Subcutaneous adipose tissue (tissue), 4 donors: ENCODE measurements around the gene LY6G6C. TPM values are rescaled to one million over a fixed set of nuclear protein-coding genes. Genes with fewer than 3 reads are reported as not detected.

Source experiments
- total RNA-seq, 4 donors: library from RNA; depleted of rRNA; stranded (reverse); fragments of >200 nt; gene quantifications; one replicate each; pipeline ENCODE4 v1.1.0, GENCODE V29; 2016
- TF ChIP-seq, protein P1 (sequence below): fragments of 450-650 bp; IDR thresholded peaks from one replicate; pipeline ENCODE4 v1.5.1; 2016; ENCODE audit warnings: low read depth, mild to moderate bottlenecking, control low read depth, antibody characterized with exemption, moderate library complexity

The LY6G6C gene
- total RNA-seq, 4 donors from 2014 or later, result not detected

DNA sequence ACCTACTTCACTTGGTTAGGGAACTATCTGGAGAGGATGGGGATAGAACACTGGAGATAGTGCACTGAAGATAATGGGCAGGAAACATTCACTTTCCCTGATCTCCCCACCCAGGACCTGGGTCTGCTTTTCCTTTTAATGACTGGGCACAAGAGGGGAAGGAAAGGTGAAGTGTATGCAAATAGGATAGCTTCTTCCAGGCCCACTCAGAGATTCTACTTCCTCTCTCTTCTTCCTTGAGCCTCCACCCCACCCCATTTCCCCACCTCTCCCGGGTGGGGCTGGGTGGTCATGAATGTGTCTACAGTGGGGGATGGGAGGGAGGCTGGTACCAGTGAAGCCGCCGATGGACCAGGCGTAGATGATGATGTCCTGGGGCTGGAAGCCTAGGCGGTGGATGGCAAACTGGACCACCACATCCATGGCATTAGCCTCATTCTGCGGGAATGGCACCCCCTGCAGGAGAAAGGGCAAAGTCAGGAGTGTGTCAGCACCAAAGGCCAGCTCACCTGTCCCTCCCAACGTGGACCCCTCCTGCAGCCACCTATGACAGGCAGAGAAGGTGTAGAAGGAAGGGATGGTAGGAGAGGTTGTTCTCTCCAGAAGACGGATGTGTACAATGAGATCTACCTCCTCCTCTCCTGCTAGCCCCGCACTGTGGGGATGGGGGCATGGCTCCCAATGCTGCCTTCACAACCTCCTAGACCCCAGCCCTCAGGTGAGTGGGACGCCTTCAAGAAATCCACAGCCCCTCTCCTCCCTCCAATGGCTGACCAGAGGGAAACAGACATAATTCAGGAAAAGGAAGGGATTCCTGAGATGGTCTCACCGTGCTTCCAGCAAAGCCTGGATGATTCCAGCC is 32.1 kb downstream of the LY6G6C start:
- TF ChIP-seq, protein P1, sequence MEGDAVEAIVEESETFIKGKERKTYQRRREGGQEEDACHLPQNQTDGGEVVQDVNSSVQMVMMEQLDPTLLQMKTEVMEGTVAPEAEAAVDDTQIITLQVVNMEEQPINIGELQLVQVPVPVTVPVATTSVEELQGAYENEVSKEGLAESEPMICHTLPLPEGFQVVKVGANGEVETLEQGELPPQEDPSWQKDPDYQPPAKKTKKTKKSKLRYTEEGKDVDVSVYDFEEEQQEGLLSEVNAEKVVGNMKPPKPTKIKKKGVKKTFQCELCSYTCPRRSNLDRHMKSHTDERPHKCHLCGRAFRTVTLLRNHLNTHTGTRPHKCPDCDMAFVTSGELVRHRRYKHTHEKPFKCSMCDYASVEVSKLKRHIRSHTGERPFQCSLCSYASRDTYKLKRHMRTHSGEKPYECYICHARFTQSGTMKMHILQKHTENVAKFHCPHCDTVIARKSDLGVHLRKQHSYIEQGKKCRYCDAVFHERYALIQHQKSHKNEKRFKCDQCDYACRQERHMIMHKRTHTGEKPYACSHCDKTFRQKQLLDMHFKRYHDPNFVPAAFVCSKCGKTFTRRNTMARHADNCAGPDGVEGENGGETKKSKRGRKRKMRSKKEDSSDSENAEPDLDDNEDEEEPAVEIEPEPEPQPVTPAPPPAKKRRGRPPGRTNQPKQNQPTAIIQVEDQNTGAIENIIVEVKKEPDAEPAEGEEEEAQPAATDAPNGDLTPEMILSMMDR, result no peak

DNA sequence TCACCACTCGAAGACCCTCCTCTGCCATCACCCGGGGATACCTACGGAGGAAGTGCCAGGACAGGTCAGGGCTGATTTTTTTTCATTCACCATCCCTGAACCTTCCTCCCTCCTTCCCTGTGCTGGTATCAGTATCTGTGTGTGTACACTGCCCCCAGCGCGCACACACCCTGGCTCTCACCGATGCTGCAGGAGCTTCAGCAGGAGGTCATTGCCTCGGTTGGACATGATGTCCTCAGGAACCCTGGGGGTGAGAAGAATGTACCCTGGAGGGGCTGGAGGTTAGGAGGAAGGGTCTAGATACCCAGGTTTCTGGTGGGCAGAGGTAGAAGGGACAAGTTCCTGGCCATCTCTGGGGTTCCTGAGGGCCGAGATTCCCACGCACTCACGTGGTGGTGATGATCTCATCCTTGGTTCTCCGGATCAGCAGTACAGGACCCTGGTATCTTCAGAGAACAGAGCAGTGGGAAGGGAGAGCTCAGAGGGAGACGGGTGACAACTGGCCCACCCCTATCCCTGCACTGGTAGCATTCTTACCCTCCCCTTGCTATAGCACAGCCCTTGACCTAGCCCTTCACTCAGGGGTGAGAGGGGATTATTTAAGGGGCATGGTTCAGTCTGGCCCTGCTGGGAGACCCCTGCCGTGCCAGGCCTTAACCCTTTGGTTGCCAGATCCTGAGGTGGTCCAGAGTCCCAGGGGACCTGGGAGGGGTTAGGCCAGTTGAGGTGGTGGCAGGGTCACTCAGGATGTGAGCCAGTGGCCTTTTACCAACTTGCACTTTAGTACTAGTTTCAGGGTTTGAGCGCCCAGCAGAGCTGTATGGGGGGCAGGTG is 33.5 kb downstream of the LY6G6C start:
- TF ChIP-seq, protein P1, result no peak

DNA sequence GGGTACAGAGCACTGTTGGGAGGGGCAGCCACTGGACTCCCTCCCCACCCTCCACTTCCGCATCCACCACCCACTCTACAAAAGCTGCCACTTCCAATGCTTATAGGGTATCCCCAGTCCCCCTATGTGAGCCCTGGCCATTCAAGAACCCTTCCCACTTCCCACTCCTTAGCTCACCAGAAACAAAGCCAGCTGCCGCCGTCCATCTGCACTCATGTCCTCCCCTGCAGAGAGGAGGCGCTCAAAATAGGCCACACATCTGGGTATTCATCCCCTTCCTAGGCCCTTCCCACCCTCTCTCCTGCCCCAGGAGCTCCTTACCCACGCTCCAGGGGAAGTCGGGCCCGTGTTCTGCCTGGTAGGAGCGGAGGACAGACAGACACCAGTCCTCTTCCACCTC is 34.2 kb downstream of the LY6G6C start:
- TF ChIP-seq, protein P1, result no peak

DNA sequence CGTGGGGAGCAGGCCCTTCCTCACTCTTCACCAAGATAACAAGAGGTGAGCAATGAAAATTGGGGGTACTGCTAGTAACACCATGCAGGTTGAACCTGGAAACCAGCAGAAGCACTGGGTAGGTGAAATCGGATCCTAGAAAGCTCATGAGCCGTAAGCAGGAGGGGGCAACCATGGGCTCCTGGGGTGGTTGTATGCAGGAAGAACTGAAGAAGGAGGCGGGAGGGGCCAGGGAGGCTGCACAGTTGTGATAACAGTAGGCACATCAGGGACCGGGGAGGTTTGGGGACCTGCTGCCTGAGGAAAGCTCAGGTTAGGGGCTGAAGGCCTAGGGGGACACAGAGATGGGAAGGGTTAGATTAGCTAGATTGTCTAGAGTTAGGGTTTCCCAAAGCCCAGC is 35.1 kb downstream of the LY6G6C start:
- TF ChIP-seq, protein P1, result no peak

DNA sequence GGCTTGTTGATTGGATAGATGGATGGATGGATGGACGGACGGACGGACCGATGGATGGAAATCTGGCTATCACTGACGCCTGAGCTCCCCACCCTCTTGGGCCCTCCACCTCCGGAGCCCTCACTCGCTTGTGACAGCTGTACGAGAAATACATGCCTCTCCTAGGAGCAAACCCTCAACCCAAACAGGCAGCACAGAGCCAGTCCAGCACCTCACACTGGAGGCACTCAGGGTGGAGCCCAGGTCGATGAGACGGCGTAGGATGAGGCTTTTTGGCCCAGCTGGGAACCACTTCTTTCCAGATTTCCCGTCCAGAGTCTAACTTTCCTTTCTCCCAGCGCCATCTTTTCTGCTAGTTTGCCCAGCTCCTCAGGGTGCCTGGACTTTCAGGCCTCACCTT is 38.0 kb downstream of the LY6G6C start:
- TF ChIP-seq, protein P1, result no peak

DNA sequence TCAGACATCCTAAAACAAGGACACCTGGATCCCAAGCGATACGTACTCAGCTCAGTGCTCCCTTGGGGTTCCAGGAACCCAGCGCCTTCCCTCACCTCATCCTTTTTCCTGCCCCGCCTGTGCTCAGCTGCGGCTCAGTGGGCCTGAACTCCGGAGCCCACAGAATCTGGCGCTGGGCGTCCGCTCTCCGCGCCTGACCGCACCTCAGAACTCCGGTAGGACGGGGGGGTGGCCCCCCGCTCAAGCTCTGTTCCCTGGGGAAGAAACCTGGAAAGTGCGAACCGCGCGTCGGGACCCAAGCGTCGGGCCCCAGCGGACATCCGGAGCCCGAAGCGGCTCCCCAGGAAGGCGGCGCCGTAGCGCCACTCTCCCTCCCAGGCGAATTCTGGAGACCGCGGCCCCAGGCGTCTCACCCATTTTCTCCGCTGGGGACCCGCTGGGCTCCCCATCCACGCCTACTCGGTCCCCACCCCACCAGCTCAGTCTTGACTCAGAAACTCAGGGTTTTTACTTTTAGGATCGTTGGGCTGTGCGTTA is 40.3 kb downstream of the LY6G6C start:
- TF ChIP-seq, protein P1, result no peak
